B cell (primary cell): Measurements from ENCODE around the gene ASH1L. TPM values are rescaled to one million over a fixed set of nuclear protein-coding genes. Genes with fewer than 3 reads are reported as not detected.

Experiments used
- ATAC-seq: fragments of 200-7000 bp; cut with Tn5 transposase; one replicate; pipeline ENCODE4 v1.10.0; 2021; ENCODE audit warnings: low read depth, mild to moderate bottlenecking, moderate number of reproducible peaks, moderate library complexity
- CTCF ChIA-PET: fragments of 350-600 bp; sonication (Branson Sonifier 250); formaldehyde crosslinking; loops from one replicate; lab custom pipeline; 2021; ENCODE audit warnings: antibody characterized with exemption, inconsistent platforms; lab: Charles Lee
- POLR2A ChIA-PET: fragments of 350-600 bp; sonication (Branson Sonifier 250); formaldehyde crosslinking; loops from one replicate; lab custom pipeline; 2021; ENCODE audit warnings: antibody characterized with exemption; lab: Charles Lee
- DNase-seq: peaks from one replicate; pipeline ENCODE4 v3.0.0; 2013
- H2AFZ ChIP-seq: 2 replicates; pipeline ENCODE4 v1.6.1; 2012; ENCODE audit warnings: mild to moderate bottlenecking, low read depth, low read length; ENCODE audit not compliant: insufficient read depth, poor library complexity, severe bottlenecking
- H3K27ac ChIP-seq, 2 donors: 1 replicate in 1 of 2; 2 replicates in 1 of 2; pipeline ENCODE4 v1.5.1; 2012 to 2013; ENCODE audit warnings: low read length in 2 of 2, mild to moderate bottlenecking in 2 of 2, moderate library complexity in 1 of 2
- H3K27me3 ChIP-seq, 4 experiments: fragments of 200-600 bp in 1 of 4; sonication (generic) in 1 of 4; replicated peaks in 1 of 4; 1 replicate in 2 of 4; 2 replicates in 2 of 4; pipeline versions ENCODE4 v1.6.1 to v1.7.0; 2013 to 2016; ENCODE audit warnings: low read length in 3 of 4, mild to moderate bottlenecking in 2 of 4, mixed read lengths in 1 of 4, moderate library complexity in 1 of 4; ENCODE audit not compliant: insufficient read depth in 4 of 4, control insufficient read depth in 3 of 4; ENCODE audit errors: control extremely low read depth in 1 of 4
- H3K36me3 ChIP-seq, 2 experiments: replicated peaks in 1 of 2; 1 replicate in 1 of 2; 2 replicates in 1 of 2; pipeline versions ENCODE4 v1.6.1 to v1.7.1; 2013; ENCODE audit warnings: low read length in 1 of 2; ENCODE audit not compliant: insufficient read depth in 2 of 2, control insufficient read depth in 1 of 2; ENCODE audit errors: control extremely low read depth in 1 of 2, extremely low read depth in 1 of 2
- H3K4me1 ChIP-seq, 2 donors: fragments of 200-600 bp in 1 of 2; sonication (generic) in 1 of 2; 1 replicate in 1 of 2; 2 replicates in 1 of 2; pipeline versions ENCODE4 v1.5.1 to v1.6.1; 2013 to 2017; ENCODE audit warnings: low read length in 2 of 2; ENCODE audit not compliant: control insufficient read depth in 2 of 2, insufficient read depth in 2 of 2
- H3K4me2 ChIP-seq: replicated peaks from 2 replicates; pipeline ENCODE3; 2012; ENCODE audit warnings: mild to moderate bottlenecking, low read depth, low read length; ENCODE audit not compliant: poor library complexity, severe bottlenecking
- H3K4me3 ChIP-seq, 5 experiments: fragments of 200-600 bp in 1 of 5; sonication (generic) in 1 of 5; 1 replicate in 3 of 5; 2 replicates in 2 of 5; pipeline versions ENCODE4 v1.5.1 to v1.7.0; 2011 to 2016; ENCODE audit warnings: low read length in 4 of 5, mild to moderate bottlenecking in 4 of 5, low read depth in 2 of 5, control low read depth in 1 of 5, moderate library complexity in 1 of 5; ENCODE audit not compliant: insufficient read depth in 1 of 5; ENCODE audit errors: control extremely low read depth in 1 of 5, extremely low read depth in 1 of 5
- H3K79me2 ChIP-seq: fragments of 200-600 bp; sonication (generic); one replicate; pipeline ENCODE4 v1.6.0; 2016; ENCODE audit warnings: low read length; ENCODE audit not compliant: control insufficient read depth, insufficient read depth
- H3K9ac ChIP-seq: fragments of 200-600 bp; sonication (generic); 2 replicates; pipeline ENCODE4 v1.6.1; 2017; ENCODE audit warnings: mild to moderate bottlenecking, low read length, moderate library complexity
- H3K9me3 ChIP-seq, 3 donors: one replicate each; pipeline versions ENCODE4 v1.6.1 to v1.7.1; 2013; ENCODE audit warnings: low read length in 2 of 3; ENCODE audit not compliant: control insufficient read depth in 2 of 3, insufficient read depth in 1 of 3; ENCODE audit errors: control extremely low read depth in 1 of 3
- H4K20me1 ChIP-seq: 2 replicates; pipeline ENCODE4 v1.6.0; 2012; ENCODE audit warnings: mild to moderate bottlenecking, low read length; ENCODE audit not compliant: insufficient read depth, control insufficient read depth, poor library complexity, severe bottlenecking
- H3K27ac Mint-ChIP-seq: one replicate; pipeline ENCODE4 v1.8.0; 2021; ENCODE audit warnings: mixed read lengths
- H3K27me3 Mint-ChIP-seq: one replicate; pipeline ENCODE4 v1.8.0; 2021; ENCODE audit warnings: mixed read lengths
- H3K4me1 Mint-ChIP-seq: one replicate; pipeline ENCODE4 v1.8.0; 2021; ENCODE audit warnings: mixed read lengths
- H3K4me3 Mint-ChIP-seq: one replicate; pipeline ENCODE4 v1.8.0; 2021; ENCODE audit warnings: mixed read lengths
- H3K9me3 Mint-ChIP-seq: one replicate; pipeline ENCODE4 v1.8.0; 2022; ENCODE audit warnings: mixed read lengths; ENCODE audit not compliant: insufficient read depth
- EZH2 ChIP-seq: IDR thresholded peaks from 2 replicates; pipeline ENCODE4 v1.6.1; 2012; ENCODE audit warnings: borderline replicate concordance, low read depth, mild to moderate bottlenecking, moderate library complexity, low read length; ENCODE audit not compliant: insufficient read depth, poor library complexity, severe bottlenecking
- WGBS: methylation state at CpG from one replicate; pipeline ENCODE4 v1.1.5; 2013; ENCODE audit warnings: missing lambda C conversion rate; ENCODE audit not compliant: insufficient coverage; 5-methylcytosine and 5-hydroxymethylcytosine counted together
- intact Hi-C: fragments of 100-400 bp; cut with micrococcal nuclease; formaldehyde crosslinking; loops from one replicate; pipeline ENCODE4 v1.10.0; 2022
- polyA plus RNA-seq: library from polyadenylated mRNA; depleted of rRNA; stranded (reverse); fragments of >200 nt; gene quantifications from 2 replicates; pipeline ENCODE4 v1.2.3, GENCODE V29; 2012
- total RNA-seq, 2 donors: library from RNA; stranded (reverse); fragments of 120-200 nt in 1 of 2; gene quantifications; 1 replicate in 1 of 2; 2 replicates in 1 of 2; pipeline versions ENCODE4 v1.2.3 to v1.2.4, GENCODE V29; 2013 to 2022
- TF ChIP-seq, protein P1 (sequence below): fragments of 200-600 bp; IDR thresholded peaks from one replicate; pipeline ENCODE4 v1.8.0; 2022; ENCODE audit warnings: antibody characterized with exemption, mild to moderate bottlenecking

ASH1L gene
- total and polyA plus RNA-seq, 2 donors (not counting 1 experiment from before 2014, with no cell fraction given), result 17.7 to 124 TPM

DNA sequence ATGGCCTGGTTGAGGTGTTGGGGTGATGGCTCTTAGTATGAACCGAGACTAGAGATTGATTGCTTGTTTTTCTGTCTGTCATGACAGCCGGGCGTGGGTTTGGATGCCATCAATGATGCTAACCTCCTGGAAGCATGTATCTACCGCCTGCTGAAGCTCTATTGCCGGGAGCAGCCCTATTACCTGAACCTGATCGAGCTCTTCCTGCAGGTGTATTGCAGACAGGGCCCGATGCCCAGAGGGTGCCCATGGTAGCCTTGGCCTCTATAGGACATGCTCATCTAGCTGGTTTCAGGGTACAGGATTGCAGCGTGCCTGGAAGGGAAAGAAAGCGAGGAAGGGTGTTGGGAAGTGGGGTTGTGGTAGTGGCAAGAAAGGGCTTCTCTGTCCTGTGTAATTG lies 244.5 kb downstream of the ASH1L start:
- Mint-ChIP-seq H3K27ac (no peak overlapping the region), H3K4me1 (peaks cover 33% of the 10 kb centered on the region), H3K4me3 (no peak overlapping the region), H3K27me3 (no peaks in the 10 kb centered on the region), H3K9me3 (no peaks in the 10 kb centered on the region)
- peaks cover 0 to 2% (median 0%) of the 10 kb centered on the region in 3 donors for H3K9me3 ChIP-seq
- ChIA-PET CTCF (interaction anchor here (0.8 to 1.9 kb wide), 3 partner anchors 10 to 25 kb away, joined by 3 to 5 read pairs (median 3); no protein-coding TSS in a partner anchor), POLR2A (interaction anchor here (0.7 kb wide), 1 partner anchor 66 kb away, joined by 3 read pairs; no protein-coding TSS in a partner anchor)
- peaks cover 9% of the 10 kb centered on the region for H3K79me2 ChIP-seq
- H3K36me3 ChIP-seq, result peaks cover 0 to 3% of the 10 kb centered on the region in 2 experiments
- H2AFZ ChIP-seq, result no peak overlapping the region
- no peak overlapping the region for H3K9ac ChIP-seq
- WGBS, result 98% methylated on average over 9 of the region's 9 CpGs
- H3K4me1 ChIP-seq, result peaks cover 17 to 27% of the 10 kb centered on the region in 2 donors
- TF ChIP-seq, protein P1, sequence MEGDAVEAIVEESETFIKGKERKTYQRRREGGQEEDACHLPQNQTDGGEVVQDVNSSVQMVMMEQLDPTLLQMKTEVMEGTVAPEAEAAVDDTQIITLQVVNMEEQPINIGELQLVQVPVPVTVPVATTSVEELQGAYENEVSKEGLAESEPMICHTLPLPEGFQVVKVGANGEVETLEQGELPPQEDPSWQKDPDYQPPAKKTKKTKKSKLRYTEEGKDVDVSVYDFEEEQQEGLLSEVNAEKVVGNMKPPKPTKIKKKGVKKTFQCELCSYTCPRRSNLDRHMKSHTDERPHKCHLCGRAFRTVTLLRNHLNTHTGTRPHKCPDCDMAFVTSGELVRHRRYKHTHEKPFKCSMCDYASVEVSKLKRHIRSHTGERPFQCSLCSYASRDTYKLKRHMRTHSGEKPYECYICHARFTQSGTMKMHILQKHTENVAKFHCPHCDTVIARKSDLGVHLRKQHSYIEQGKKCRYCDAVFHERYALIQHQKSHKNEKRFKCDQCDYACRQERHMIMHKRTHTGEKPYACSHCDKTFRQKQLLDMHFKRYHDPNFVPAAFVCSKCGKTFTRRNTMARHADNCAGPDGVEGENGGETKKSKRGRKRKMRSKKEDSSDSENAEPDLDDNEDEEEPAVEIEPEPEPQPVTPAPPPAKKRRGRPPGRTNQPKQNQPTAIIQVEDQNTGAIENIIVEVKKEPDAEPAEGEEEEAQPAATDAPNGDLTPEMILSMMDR, result no peak
- TF ChIP-seq EZH2, result no peak
- H3K27me3 ChIP-seq, result no peaks in the 10 kb centered on the region
- intact Hi-C loops, result no loop called here
- no peak overlapping the region for H3K4me2 ChIP-seq
- no peak overlapping the region for H3K4me3 ChIP-seq
- no peak overlapping the region for H3K27ac ChIP-seq
- H4K20me1 ChIP-seq, result no peaks in the 10 kb centered on the region
- DNase-seq (no peak), ATAC-seq (no peak)

DNA sequence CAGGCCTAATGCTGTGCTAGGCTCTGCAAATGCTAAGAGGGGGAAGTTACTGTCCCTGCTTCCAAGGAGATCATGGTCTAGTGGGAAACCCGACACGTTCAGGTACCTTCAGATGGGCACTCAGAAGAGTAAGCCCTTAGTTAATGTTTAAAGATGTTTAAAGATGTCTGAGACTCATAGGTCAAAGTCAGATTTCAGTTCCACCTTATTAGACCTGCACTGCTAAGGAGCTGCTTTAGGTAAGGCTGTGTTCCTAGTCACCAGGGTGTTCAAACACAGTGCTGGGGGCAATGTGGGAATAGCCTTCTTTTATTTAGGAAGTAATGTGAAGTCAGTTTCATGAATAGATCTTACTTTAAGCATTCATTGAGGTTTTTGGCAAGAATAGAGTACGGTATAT lies 245.7 kb downstream of the ASH1L start:
- ATAC-seq (no peak), DNase-seq (no peak)
- 90% methylated on average over 2 of the region's 3 CpGs for WGBS
- H3K27ac ChIP-seq, result no peak overlapping the region
- H3K27me3 ChIP-seq, result no peaks in the 10 kb centered on the region
- no peak overlapping the region for H2AFZ ChIP-seq
- Mint-ChIP-seq H3K27me3 (no peaks in the 10 kb centered on the region), H3K4me3 (no peak overlapping the region), H3K27ac (no peak overlapping the region), H3K4me1 (peaks cover 28% of the 10 kb centered on the region), H3K9me3 (no peaks in the 10 kb centered on the region)
- H3K4me3 ChIP-seq, result no peak overlapping the region
- intact Hi-C loops, result no loop called here
- H3K36me3 ChIP-seq, result peaks cover 0 to 3% of the 10 kb centered on the region in 2 experiments
- H3K79me2 ChIP-seq, result peaks cover 7% of the 10 kb centered on the region
- H3K4me2 ChIP-seq, result no peak overlapping the region
- ChIA-PET CTCF (interaction anchor here (1.0 to 1.6 kb wide), 2 partner anchors 9 to 66 kb away, joined by 3 to 5 read pairs; no protein-coding TSS in a partner anchor), POLR2A (interaction anchor here (0.7 kb wide), 2 partner anchors 66 to 1587 kb away, joined by 3 read pairs; no protein-coding TSS in a partner anchor)
- H3K9ac ChIP-seq, result no peak overlapping the region
- TF ChIP-seq, protein P1, result no peak
- TF ChIP-seq EZH2, result no peak
- H3K9me3 ChIP-seq, result peaks cover 0 to 2% (median 0%) of the 10 kb centered on the region in 3 donors
- H3K4me1 ChIP-seq, result peaks cover 13 to 19% of the 10 kb centered on the region in 2 donors
- no peaks in the 10 kb centered on the region for H4K20me1 ChIP-seq
